Activated CD4-positive, alpha-beta T cell treated with anti-CD3 and anti-CD28 coated beads, Interleukin-2, amount 10 ng/mL, durations not matched to agents 24 days and 14 days (primary cell): ENCODE data around the gene SPSB1. TPM values are rescaled to one million over a fixed set of nuclear protein-coding genes. Genes with fewer than 3 reads are reported as not detected.

Experiments used
- DNase-seq: peaks from one replicate; pipeline ENCODE4 v3.0.0; 2022
- H3K27ac Mint-ChIP-seq: one replicate; pipeline ENCODE4 v1.8.0; 2022; ENCODE audit warnings: mild to moderate bottlenecking, mixed read lengths
- H3K27me3 Mint-ChIP-seq: one replicate; pipeline ENCODE4 v1.8.0; 2022; ENCODE audit warnings: mixed read lengths
- H3K36me3 Mint-ChIP-seq: one replicate; pipeline ENCODE4 v1.8.0; 2022; ENCODE audit warnings: low read depth, mild to moderate bottlenecking, mixed read lengths
- H3K4me1 Mint-ChIP-seq: one replicate; pipeline ENCODE4 v1.8.0; 2021; ENCODE audit warnings: mixed read lengths
- H3K4me3 Mint-ChIP-seq: one replicate; pipeline ENCODE4 v1.8.0; 2022; ENCODE audit warnings: mild to moderate bottlenecking, moderate library complexity, mixed read lengths
- H3K9me3 Mint-ChIP-seq: one replicate; pipeline ENCODE4 v1.8.0; 2021; ENCODE audit warnings: mixed read lengths
- intact Hi-C: fragments of 100-400 bp; cut with micrococcal nuclease; formaldehyde crosslinking; loops from one replicate; pipeline ENCODE4 v1.15.1; 2023
- total RNA-seq: library from RNA; stranded (reverse); gene quantifications from 2 replicates; pipeline ENCODE4 v1.2.3, GENCODE V29; 2022

SPSB1 gene
- total RNA-seq, 1 donor from 2014 or later: 6.2 TPM

DNA sequence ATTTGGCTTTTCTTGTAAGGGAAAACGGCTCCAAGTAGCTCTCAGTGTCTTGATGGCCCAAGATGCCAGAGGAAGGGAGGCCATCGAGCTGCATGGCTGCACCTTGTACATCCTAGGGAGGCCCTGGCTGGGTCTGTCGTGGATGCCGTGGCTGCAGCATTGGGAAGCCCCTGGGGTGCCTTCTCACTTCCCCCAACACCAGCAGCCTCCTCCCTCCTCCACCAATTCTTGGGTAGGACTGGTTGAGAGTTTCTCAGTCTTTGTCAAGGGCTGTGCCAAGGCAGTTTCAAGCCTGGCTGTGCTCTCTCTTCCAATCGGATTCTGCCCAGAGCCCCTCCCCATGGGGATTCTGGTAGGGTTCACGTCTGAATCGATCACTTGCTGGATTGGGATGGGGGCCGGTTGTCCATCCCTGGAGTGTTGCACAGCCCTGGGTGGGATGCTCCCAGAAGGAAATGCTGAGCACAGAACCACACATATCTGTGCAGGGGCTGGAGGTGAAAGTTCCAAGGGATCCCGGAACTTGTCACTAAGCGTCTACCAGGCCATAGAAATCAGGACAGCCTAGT lies 14.0 kb upstream of the SPSB1 start:
- intact Hi-C loops: no loop called here
- H3K27me3 Mint-ChIP-seq: no peaks in the 10 kb centered on the region
- peaks cover 2% of the 10 kb centered on the region for H3K36me3 Mint-ChIP-seq
- H3K9me3 Mint-ChIP-seq: no peaks in the 10 kb centered on the region
- no peak overlapping the region for H3K27ac Mint-ChIP-seq
- no peak overlapping the region for H3K4me3 Mint-ChIP-seq
- no peak for DNase-seq
- H3K4me1 Mint-ChIP-seq: peaks cover 60% of the 10 kb centered on the region

- Mint-ChIP-seq H3K4me3 (peak overlapping the region; percentile 37), H3K4me1 (peaks cover 66% of the 10 kb centered on the region), H3K9me3 (peaks cover 2% of the 10 kb centered on the region), H3K27ac (peak overlapping the region; percentile 22), H3K27me3 (no peaks in the 10 kb centered on the region), H3K36me3 (peaks cover 6% of the 10 kb centered on the region)
- DNase-seq: no peak
- intact Hi-C loops: no loop called here
Measured at GRCh38 chr1:9279172-9279840, 13.4 kb upstream of the SPSB1 start.

- H3K27me3 Mint-ChIP-seq: no peaks in the 10 kb centered on the region
- peaks cover 69% of the 10 kb centered on the region for H3K4me1 Mint-ChIP-seq
- peak overlapping the region; percentile 75 for H3K27ac Mint-ChIP-seq
- H3K36me3 Mint-ChIP-seq: peaks cover 8% of the 10 kb centered on the region
- peaks cover 10% of the 10 kb centered on the region for H3K9me3 Mint-ChIP-seq
- intact Hi-C loops: loop anchor here (5.0 kb wide), 1 partner anchor 37 kb away; no protein-coding TSS in a partner anchor
- peak overlapping the region; percentile 65 for H3K4me3 Mint-ChIP-seq
- DNase-seq: peak; percentile 79
Measured at GRCh38 chr1:9280015-9280860, 12.5 kb upstream of the SPSB1 start.

DNA sequence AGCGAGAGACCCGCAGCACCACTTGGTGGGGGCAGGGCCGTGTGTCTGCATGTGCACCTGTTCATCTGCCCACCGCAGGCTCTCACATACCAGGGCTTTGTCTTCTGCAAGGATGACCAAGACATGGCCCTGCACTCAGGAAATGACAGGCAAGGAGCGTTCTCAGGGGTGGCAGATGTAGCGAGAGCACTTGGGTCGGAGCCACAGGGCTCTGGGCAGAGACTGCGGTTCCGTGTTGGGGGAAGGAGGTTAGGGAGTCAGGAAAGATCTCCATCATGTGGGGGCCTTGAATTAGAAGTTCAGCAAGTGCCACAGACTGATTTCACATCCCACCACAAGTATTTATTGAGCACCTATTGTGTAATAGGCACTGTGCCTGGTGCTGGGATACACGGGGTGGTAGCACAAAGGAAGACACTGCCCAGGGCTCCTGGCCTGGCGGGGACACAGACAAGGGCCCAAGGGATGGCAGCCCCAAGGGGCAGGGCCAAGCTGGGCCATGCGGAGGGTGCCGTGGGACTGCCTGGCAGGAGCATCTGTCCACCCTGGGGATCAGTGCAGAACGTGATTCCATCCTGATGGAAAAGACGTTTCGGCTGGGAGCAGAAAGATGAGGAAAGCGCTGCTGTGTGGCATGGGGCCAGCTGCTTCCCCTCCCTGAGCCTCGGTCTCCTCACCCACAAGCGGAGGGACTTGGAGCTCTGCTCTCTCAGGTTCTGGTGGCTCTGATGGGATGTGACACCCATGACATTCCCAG lies 11.4 kb upstream of the SPSB1 start:
- DNase-seq: no peak
- intact Hi-C loops: loop anchor here (5.0 kb wide), 1 partner anchor 36 kb away; no protein-coding TSS in a partner anchor
- Mint-ChIP-seq H3K27ac (peak overlapping the region; percentile 75), H3K36me3 (peaks cover 11% of the 10 kb centered on the region), H3K27me3 (no peaks in the 10 kb centered on the region), H3K4me1 (peaks cover 63% of the 10 kb centered on the region), H3K4me3 (no peak overlapping the region), H3K9me3 (peaks cover 11% of the 10 kb centered on the region)

- intact Hi-C loops: loop anchor here (5.0 kb wide), 1 partner anchor 35 kb away; no protein-coding TSS in a partner anchor
- H3K27ac Mint-ChIP-seq: peak overlapping the region; percentile 73
- no peak for DNase-seq
- no peaks in the 10 kb centered on the region for H3K27me3 Mint-ChIP-seq
- peaks cover 66% of the 10 kb centered on the region for H3K4me1 Mint-ChIP-seq
- H3K9me3 Mint-ChIP-seq: peaks cover 11% of the 10 kb centered on the region
- peaks cover 17% of the 10 kb centered on the region for H3K36me3 Mint-ChIP-seq
- H3K4me3 Mint-ChIP-seq: peak overlapping the region; percentile 23
Measured at GRCh38 chr1:9281908-9282695, 10.6 kb upstream of the SPSB1 start.

- peak overlapping the region; percentile 37 for H3K4me3 Mint-ChIP-seq
- peak overlapping the region; percentile 81 for H3K27ac Mint-ChIP-seq
- peaks cover 17% of the 10 kb centered on the region for H3K9me3 Mint-ChIP-seq
- intact Hi-C loops: loop anchor here (5.0 kb wide), 1 partner anchor 35 kb away; no protein-coding TSS in a partner anchor
- H3K36me3 Mint-ChIP-seq: peaks cover 17% of the 10 kb centered on the region
- H3K27me3 Mint-ChIP-seq: no peaks in the 10 kb centered on the region
- H3K4me1 Mint-ChIP-seq: peaks cover 66% of the 10 kb centered on the region
- no peak for DNase-seq
Measured at GRCh38 chr1:9282696-9282955, 10.1 kb upstream of the SPSB1 start.

DNA sequence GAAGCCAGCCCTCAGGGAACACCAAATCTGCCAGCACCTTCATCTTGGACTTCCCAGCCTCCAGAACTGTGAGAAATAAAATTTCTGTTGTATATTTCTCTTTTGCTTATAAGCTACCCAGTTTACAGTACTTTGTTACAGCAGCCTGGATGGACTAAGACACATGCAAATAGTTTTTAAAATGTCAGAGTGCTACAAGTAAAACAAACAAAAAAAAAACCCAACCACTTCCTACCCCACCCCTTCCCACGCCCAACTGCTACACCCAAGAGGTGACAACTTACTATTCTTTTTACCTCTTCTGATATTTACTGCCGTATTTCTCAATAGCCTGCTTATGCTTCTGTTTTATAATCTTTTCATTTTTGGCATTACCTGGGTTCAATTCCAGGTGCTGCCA lies 8.6 kb upstream of the SPSB1 start:
- Mint-ChIP-seq H3K27me3 (no peaks in the 10 kb centered on the region), H3K9me3 (peaks cover 20% of the 10 kb centered on the region), H3K27ac (peak overlapping the region; percentile 81), H3K4me1 (peaks cover 62% of the 10 kb centered on the region), H3K4me3 (peak overlapping the region; percentile 63), H3K36me3 (peaks cover 20% of the 10 kb centered on the region)
- peak; percentile 81 for DNase-seq
- intact Hi-C loops: loop anchor here (5.0 kb wide), 1 partner anchor 33 kb away; no protein-coding TSS in a partner anchor

GRCh38 chr1:9286556-9286955 lies 6.1 kb upstream of the SPSB1 start:
- intact Hi-C loops: loop anchor here (5.0 kb wide), 1 partner anchor 141 kb away; no protein-coding TSS in a partner anchor
- no peak overlapping the region for H3K4me3 Mint-ChIP-seq
- H3K36me3 Mint-ChIP-seq: peaks cover 20% of the 10 kb centered on the region
- no peak overlapping the region for H3K27ac Mint-ChIP-seq
- no peaks in the 10 kb centered on the region for H3K27me3 Mint-ChIP-seq
- peaks cover 47% of the 10 kb centered on the region for H3K4me1 Mint-ChIP-seq
- no peak for DNase-seq
- peaks cover 22% of the 10 kb centered on the region for H3K9me3 Mint-ChIP-seq

- H3K27me3 Mint-ChIP-seq: no peaks in the 10 kb centered on the region
Measured at GRCh38 chr1:9289090-9289534, 3.6 kb upstream of the SPSB1 start.

GRCh38 chr1:9289711-9290485 lies 2.8 kb upstream of the SPSB1 start:
- no peak for DNase-seq
- Mint-ChIP-seq H3K4me3 (no peak overlapping the region), H3K4me1 (peaks cover 17% of the 10 kb centered on the region), H3K27ac (no peak overlapping the region), H3K27me3 (no peaks in the 10 kb centered on the region), H3K9me3 (peaks cover 15% of the 10 kb centered on the region), H3K36me3 (peaks cover 13% of the 10 kb centered on the region)
- intact Hi-C loops: loop anchor here (1.0 to 5.0 kb wide), 3 partner anchors 137 to 201 kb away; no protein-coding TSS in a partner anchor

More at GRCh38 chr1:9289090-9289534, 3.6 kb upstream of the SPSB1 start:
- no peak overlapping the region for H3K27ac Mint-ChIP-seq
- peaks cover 16% of the 10 kb centered on the region for H3K36me3 Mint-ChIP-seq
- peak; percentile 94 for DNase-seq
- H3K4me1 Mint-ChIP-seq: peaks cover 22% of the 10 kb centered on the region
- no peak overlapping the region for H3K4me3 Mint-ChIP-seq
- intact Hi-C loops: loop anchor here (1.0 to 5.0 kb wide), 3 partner anchors 138 to 202 kb away; no protein-coding TSS in a partner anchor
- peaks cover 21% of the 10 kb centered on the region for H3K9me3 Mint-ChIP-seq

DNA sequence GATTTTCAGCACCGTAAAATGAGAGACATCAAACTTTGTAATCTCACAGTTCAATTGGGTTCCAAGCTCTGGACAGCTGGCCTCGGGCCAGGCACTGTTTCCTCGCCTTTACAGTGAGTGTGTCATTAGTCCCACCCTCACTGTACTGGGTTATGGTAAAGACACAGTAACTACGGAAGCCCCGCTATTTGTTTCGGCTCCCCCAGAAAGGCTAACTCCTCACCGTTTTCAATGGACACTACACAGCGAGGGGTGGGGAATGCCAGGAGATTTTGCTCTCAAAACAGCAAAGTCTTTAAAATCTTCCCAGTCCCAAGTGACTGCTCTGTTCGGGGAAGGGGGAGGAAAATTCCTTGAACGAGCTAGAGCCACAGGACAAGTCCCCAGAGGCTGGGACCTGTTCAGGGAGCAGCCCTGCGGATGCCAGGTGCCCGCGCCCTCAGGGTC lies 757 bp upstream of the SPSB1 start:
- Mint-ChIP-seq H3K36me3 (peaks cover 12% of the 10 kb centered on the region), H3K4me1 (peaks cover 15% of the 10 kb centered on the region), H3K27me3 (no peaks in the 10 kb centered on the region), H3K9me3 (peaks cover 11% of the 10 kb centered on the region), H3K4me3 (peak overlapping the region; percentile 32), H3K27ac (no peak overlapping the region)
- no peak for DNase-seq
- intact Hi-C loops: loop anchor here (2.0 kb wide), 2 partner anchors 17 to 25 kb away; no protein-coding TSS in a partner anchor

DNA sequence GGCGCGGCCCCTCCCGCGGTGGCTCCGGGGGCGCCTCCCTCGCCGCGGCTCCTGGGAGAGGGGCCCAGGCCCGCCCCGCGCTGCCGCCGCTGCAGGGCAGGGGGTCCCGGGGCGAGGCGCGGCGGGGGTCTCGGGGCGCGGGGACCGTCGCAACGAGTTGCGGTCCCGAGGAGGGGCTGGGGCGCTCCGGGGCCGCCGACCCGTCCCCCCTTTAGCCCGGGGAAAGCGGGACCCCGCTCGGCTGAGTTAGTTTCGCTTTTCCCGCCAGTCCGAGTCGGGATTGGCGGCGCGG lies 493 bp downstream of the SPSB1 start:
- no peak overlapping the region for H3K27ac Mint-ChIP-seq
- no peak overlapping the region for H3K4me3 Mint-ChIP-seq
- DNase-seq: no peak
- H3K27me3 Mint-ChIP-seq: peaks cover 2% of the 10 kb centered on the region
- H3K4me1 Mint-ChIP-seq: peaks cover 19% of the 10 kb centered on the region
- intact Hi-C loops: loop anchor here (2.0 kb wide), 2 partner anchors 18 to 26 kb away; no protein-coding TSS in a partner anchor
- H3K36me3 Mint-ChIP-seq: peaks cover 16% of the 10 kb centered on the region
- H3K9me3 Mint-ChIP-seq: peaks cover 5% of the 10 kb centered on the region
